ENCODE results near the gene TRPM3.

Gene TRPM3

DNA sequence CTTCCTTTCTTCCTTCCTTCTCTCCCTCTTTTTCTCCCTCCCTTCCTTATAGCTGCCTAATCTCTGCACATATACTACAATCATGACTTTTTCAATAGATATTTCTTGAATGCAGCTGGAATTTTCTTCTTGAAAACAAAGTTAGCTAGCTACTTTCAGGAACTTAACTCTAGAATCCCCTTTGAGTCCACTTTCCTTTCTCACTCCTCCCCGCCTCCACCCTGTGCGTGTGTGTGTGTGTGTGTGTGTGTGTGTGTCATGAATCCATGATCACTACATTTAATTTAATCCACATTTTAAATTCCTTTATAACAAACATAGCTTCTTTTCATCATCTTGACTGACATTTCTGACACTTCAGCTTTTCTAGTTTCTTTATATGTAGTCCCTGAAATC, 539.5 kb downstream of the TRPM3 start:
- no peak for DNase-seq (ENCODE audit: low read depth)
- TF ChIP-seq, protein P1, sequence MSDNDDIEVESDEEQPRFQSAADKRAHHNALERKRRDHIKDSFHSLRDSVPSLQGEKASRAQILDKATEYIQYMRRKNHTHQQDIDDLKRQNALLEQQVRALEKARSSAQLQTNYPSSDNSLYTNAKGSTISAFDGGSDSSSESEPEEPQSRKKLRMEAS (IDR thresholded peaks at IDR 0.05; ENCODE audit: low read depth, low read length) = no peak
- TF ChIP-seq MYC (IDR thresholded peaks at IDR 0.05; ENCODE audit: low read depth, low read length) (no peak), POLR2A (IDR thresholded peaks at IDR 0.05; ENCODE audit: extremely low read depth, insufficient read length) (no peak)
- TF ChIP-seq, protein P2, sequence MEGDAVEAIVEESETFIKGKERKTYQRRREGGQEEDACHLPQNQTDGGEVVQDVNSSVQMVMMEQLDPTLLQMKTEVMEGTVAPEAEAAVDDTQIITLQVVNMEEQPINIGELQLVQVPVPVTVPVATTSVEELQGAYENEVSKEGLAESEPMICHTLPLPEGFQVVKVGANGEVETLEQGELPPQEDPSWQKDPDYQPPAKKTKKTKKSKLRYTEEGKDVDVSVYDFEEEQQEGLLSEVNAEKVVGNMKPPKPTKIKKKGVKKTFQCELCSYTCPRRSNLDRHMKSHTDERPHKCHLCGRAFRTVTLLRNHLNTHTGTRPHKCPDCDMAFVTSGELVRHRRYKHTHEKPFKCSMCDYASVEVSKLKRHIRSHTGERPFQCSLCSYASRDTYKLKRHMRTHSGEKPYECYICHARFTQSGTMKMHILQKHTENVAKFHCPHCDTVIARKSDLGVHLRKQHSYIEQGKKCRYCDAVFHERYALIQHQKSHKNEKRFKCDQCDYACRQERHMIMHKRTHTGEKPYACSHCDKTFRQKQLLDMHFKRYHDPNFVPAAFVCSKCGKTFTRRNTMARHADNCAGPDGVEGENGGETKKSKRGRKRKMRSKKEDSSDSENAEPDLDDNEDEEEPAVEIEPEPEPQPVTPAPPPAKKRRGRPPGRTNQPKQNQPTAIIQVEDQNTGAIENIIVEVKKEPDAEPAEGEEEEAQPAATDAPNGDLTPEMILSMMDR (IDR thresholded peaks at IDR 0.05; ENCODE audit: low read depth, low read length) = no peak
- no peak overlapping the region for H3K4me3 ChIP-seq (ENCODE audit: low read depth, low read length)

DNA sequence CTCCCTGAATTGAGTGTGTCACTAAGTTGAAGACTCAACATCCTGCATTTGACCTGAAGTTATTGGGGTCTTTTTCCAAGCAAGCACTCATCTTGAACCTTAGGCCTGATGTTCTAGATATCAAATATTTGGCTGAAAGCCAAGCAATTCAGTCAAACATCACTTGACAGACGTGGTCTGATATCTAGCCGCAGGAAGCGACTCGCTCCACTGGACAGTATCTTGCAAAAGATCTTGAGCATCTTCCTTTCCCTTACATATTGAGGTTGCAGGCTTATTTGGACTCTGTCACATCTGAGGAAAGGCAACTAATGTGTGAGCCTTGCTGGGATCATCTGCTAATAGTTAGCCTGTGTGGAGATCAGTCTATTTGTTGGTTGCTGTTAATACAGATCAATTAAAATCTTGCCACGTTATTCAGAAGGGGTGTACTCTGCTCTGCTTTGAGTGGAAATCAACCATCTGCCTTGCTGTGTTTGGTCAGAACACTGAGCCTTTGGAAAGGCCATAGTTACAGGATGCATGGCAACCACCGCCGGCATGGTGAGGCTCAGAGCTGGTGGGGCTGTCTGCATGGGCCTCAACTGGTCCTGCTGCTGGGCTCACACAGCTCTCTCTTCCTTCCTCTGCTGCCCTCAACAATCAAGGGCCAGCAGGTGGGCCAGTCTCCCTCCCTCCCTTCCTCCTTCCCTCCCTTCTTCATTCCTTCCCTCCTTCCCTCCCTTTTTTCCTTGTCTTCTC, 540.0 kb downstream of the TRPM3 start:
- no peak overlapping the region for H3K4me3 ChIP-seq (ENCODE audit: low read depth, low read length)
- no peak for DNase-seq (ENCODE audit: low read depth)
- TF ChIP-seq MYC (IDR thresholded peaks at IDR 0.05; ENCODE audit: low read depth, low read length) (no peak), POLR2A (IDR thresholded peaks at IDR 0.05; ENCODE audit: extremely low read depth, insufficient read length) (no peak)
- TF ChIP-seq, protein P2 (IDR thresholded peaks at IDR 0.05; ENCODE audit: low read depth, low read length) = no peak
- TF ChIP-seq, protein P1 (IDR thresholded peaks at IDR 0.05; ENCODE audit: low read depth, low read length) = no peak

DNA sequence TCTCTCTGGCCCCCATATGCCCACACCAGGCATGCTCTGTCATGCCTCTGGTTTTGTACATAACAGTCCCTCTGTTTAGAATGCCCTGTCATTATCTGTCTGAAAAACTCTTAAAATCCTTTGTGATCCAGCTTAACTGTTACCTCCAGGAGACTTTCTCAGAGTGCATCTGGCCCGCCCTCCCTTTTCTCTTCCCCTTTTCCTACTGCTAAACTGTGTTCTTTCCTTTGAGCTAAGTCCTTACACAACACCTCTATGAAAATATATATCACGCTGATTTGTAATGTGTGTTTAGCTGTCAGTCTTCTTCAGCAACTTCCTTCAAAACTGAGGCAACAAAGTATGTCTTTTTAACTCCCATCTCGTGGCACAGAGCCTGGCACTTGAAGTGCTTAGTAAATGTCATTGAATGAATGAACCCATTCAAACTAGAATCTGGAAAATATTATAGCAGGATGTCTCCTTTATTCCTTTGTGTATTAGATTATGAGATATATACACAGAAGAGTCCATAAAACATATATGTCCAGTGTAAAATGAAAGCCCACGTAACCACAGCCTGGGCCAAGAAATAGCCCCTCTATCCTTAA, 540.7 kb downstream of the TRPM3 start:
- TF ChIP-seq MYC (IDR thresholded peaks at IDR 0.05; ENCODE audit: low read depth, low read length) (no peak), POLR2A (IDR thresholded peaks at IDR 0.05; ENCODE audit: extremely low read depth, insufficient read length) (no peak)
- TF ChIP-seq, protein P1 (IDR thresholded peaks at IDR 0.05; ENCODE audit: low read depth, low read length) = no peak
- TF ChIP-seq, protein P2 (IDR thresholded peaks at IDR 0.05; ENCODE audit: low read depth, low read length) = no peak
- peak; percentile 2 for DNase-seq (ENCODE audit: low read depth)
- H3K4me3 ChIP-seq (ENCODE audit: low read depth, low read length) = no peak overlapping the region

DNA sequence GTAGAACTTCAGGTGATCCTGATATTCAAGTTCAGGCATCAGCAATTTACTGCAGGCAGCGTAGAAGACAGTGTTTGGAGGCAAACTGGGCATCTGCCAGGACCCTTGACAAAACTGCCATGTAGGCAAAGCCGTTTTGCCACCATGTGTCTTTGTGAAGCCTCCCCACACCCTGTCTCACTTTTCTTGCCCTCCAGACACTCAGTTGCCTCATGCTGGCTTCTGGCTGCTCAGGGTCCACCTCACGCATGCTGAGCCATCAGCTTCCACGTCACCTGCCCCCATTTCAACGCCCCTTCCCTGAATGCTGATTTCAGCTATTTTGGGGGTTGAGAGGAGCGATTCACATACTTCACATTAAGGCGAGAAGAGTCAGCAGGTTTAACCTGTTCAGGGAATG, 541.7 kb downstream of the TRPM3 start:
- no peak overlapping the region for H3K4me3 ChIP-seq (ENCODE audit: low read depth, low read length)
- no peak for DNase-seq (ENCODE audit: low read depth)
- TF ChIP-seq, protein P2 (IDR thresholded peaks at IDR 0.05; ENCODE audit: low read depth, low read length) = no peak
- TF ChIP-seq POLR2A (IDR thresholded peaks at IDR 0.05; ENCODE audit: extremely low read depth, insufficient read length) = no peak
- TF ChIP-seq, protein P1 (IDR thresholded peaks at IDR 0.05; ENCODE audit: low read depth, low read length) = no peak
- no peak for TF ChIP-seq MYC (IDR thresholded peaks at IDR 0.05; ENCODE audit: low read depth, low read length)

DNA sequence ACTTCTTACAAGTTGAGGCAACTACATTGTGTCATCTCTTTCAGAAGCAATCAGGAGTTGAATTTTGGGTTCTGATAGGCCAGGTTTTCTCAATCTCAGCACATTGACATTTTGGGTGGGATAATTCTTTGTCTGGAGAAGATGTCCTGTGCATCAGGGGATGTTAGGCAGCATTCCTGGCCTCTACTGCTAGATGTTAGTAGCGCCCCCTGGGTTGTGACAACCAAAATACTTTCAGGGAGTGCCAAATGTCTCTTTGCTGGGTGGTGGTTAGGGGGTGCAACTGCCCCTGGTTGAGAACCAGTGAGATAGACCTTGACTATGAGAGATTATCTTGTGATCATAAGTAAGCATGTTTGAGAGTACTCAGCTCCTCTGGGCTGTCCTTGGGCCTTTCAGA, 542.7 kb downstream of the TRPM3 start:
- no peak for TF ChIP-seq MYC (IDR thresholded peaks at IDR 0.05; ENCODE audit: low read depth, low read length)
- TF ChIP-seq, protein P2 (IDR thresholded peaks at IDR 0.05; ENCODE audit: low read depth, low read length) = no peak
- TF ChIP-seq POLR2A (IDR thresholded peaks at IDR 0.05; ENCODE audit: extremely low read depth, insufficient read length) = no peak
- TF ChIP-seq, protein P1 (IDR thresholded peaks at IDR 0.05; ENCODE audit: low read depth, low read length) = no peak
- no peak for DNase-seq (ENCODE audit: low read depth)
- no peak overlapping the region for H3K4me3 ChIP-seq (ENCODE audit: low read depth, low read length)
